Embryonic facial prominence (tissue), 1 donor: ENCODE data around the gene RFX7.

Experiments used
- DNase-seq: peaks from one replicate; pipeline ENCODE4 v3.0.0-alpha.2; 2016; ENCODE audit errors: extremely low spot score

The RFX7 gene

DNA sequence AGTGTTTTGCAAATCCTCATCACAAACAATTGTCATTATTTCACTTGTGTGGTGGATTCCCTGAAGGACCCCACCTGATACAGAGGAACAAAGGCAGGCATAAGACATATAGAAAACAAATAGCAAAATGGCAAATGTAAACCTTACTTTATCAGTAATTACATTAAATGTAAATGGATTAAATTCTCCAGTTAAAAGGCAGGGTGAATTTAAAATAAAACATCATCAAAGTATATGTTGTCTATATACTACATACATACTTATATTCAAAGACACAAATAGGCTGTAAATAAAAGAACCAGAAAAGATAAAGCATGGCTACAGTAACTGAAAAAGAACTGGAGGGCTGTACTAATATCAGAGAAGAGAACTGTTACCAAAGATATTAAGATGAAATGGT, 117.3 kb downstream of the RFX7 start:
- DNase-seq = no peak

DNA sequence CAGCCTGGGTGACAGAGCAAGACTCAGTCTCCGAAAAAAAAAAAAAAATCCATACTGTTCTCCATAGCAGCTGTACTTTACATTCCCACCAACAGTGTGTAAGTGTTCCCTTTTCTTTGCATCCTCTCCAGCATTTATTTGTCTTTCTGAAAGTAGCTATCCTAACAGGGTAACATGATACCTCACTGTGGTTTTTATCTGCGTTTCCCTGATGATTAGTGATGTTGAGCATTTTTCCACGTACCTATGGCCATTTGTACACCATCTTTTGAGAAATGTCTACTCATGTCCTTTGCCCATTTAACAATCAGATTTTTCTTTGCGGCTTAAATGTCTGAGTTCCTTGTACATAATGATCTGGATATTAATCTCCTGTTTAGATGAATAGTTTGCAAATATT, 119.3 kb downstream of the RFX7 start:
- no peak for DNase-seq

DNA sequence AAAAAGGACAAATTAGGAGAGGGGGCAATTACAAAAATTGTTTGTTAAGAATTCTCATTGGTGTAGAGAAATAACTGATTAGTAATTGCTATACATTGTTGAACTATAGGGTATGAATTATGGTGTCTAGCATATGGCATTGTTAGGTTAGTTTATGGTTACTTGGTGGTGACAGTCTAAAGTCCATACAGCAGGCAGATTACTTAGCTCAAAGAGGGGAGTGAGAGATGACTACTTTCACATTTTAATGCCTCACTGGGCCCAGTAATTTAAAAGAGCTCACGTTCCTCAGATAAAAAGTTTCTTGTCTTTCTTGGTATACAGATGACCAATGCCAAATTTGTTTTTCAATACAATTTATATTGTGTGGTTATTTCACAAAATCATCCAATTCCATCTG, 137.8 kb downstream of the RFX7 start:
- DNase-seq = no peak

DNA sequence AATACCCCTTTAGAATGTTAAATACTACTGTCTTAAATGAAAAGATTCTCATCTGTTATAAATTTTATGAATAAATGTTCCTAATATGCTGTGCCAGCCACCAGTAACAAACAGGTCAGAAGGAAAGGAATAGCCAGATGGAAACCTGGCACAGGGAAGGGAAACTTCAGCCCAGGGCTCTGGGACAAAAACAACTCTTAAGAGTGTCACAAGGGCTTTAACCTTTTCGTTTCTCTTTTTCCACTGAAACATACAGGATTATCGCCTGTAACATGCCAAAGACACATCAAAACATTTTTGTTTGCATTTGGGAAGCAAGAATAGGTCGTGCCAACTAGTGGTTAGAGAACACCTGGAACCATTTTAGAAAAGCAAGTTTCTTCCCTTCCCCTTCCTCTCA, 141.2 kb downstream of the RFX7 start:
- DNase-seq = no peak

DNA sequence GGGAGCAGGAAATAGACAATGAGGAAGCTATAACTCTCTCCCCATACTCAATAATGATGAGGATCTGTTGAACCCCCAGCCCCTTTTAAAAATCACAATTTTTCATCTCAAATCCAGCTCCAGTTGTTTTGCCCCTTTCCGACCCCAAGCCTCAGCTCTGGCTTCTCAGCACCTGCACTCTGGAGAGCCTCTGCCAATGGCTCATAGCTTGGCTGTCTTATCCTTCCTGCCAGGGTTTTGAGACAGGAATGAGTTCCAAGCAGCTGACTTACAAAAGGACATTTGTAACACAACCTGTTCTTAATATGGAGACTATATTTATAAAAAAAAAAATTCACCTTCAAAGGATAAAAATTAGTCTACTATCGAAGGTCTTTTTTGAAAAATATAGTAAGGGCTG, 144.4 kb downstream of the RFX7 start:
- no peak for DNase-seq

DNA sequence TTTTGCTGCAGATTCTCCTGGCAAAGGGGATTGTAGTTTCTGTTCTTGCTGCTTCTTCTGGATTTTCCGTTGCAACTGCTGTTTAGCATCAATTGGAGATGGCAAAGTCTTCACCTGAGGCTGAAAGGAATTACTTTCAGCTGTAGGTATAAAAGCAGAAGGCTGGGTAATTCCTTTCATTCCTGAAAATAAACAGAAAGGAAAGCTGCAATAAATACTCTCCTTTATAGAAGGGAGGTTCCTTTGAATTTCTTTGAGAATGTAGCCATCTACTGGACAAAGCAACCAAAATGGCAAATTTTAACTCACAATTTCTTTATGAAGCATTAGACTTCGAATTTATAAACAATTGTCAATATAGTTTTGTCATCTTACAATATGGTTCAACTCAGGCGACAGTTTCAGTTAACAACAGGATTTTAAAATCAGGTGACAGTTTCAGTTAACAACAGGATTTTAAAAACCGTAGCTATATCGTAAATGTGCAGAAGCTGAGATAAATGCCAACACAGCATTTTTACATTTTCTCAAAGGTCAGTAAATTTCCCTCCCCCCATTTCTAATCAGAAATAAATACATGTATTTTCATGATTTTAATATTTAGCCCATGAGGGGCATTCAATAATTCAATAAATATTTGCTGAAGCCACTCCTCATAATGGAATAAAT, 145.3 kb downstream of the RFX7 start:
- no peak for DNase-seq

DNA sequence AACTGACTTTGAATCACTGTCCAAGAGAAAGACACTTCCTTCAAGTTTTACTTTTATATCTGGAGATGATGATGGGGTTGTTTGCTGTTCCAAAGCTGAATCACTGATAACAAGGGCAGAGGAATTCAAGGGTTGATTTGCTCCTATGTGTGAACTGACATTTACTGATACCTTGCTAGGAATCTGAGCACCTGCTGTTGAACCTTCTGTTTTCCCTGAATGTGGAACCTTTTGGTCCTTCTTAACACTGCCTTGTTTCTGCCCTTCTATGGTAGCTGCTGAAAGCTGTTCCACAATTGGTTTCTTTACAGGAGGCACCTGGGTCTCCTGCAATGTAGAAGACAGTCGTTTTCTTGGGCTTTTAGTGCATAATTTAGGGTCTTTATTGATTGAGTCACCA, 148.3 kb downstream of the RFX7 start:
- DNase-seq = no peak

DNA sequence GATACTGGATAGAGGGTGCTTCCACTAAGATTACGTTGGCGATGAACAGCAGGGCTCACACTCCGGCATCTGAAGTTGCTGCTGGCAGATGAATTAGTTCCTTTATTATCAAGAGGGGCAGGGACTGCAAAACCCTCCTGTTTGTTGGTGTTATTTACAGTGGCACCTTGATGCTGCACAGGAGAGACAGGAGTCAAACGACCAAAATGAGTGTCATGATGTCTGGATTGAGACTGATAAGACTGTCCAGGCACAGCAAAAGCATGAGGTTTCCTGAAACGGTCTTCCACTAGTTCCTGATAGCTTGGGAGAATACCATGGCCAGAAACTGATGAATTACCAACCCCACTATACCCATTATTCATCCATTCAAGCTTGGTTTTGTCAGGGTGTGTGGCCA, 149.5 kb downstream of the RFX7 start:
- DNase-seq = no peak

DNA sequence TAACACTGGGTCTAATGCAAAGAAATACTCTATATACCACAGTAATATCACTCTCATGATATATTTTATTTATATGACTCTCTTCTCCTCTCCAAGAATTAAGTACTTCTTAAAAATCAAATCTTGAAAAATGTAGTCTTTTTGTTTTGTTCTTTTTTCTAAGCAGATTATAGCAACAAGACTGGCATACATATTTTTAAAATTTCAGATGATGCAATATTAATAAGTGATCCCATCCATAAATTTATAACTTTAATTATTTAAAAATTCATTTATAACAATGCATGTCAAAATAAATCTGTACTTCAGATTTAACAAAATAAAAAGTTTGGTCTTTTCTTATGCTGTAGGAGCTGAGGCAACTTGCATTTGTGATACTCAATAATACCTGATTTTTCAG, 155.3 kb downstream of the RFX7 start:
- DNase-seq = no peak

DNA sequence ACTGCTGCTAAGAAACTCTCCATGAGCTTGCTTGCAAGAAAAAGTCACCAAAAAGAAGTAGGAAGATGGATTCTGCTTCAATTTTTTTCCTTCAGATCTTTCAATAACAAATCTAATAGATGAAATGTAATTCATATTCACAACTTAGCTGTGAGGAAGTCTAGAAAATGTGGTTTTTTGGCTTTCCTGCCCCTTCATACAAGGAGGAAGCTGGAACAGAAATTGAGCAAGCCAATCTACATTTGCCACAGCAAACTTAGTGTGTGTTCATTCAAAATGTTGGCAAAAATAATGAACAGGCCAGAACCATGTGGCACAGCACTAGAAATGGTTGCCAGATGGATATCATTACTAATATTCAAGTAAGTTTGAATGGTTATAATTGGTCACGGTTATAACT, 157.1 kb downstream of the RFX7 start:
- DNase-seq = no peak

DNA sequence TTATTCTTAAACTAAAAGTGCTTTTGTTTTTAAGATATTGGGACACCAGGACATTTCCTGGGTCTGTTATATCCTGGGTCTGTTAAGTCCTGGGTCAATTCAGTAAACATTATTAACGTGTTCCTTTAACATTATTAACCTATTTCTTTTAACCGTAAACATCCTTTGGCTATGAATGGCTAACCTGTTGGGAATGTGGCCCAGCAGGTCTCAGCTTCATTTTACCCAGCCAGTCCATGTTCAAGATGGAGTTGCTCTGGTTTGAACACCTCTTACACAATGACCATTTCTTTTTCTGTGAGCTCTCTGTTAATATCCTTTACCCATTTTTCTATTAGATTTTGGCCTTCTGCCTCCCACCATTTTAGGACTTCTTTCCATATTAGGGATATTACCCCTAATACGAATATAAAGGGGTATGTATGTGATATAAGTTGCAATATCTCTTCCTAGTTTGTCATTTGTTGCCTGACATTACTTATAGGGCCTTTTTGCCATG, 161.4 kb downstream of the RFX7 start:
- no peak for DNase-seq

DNA sequence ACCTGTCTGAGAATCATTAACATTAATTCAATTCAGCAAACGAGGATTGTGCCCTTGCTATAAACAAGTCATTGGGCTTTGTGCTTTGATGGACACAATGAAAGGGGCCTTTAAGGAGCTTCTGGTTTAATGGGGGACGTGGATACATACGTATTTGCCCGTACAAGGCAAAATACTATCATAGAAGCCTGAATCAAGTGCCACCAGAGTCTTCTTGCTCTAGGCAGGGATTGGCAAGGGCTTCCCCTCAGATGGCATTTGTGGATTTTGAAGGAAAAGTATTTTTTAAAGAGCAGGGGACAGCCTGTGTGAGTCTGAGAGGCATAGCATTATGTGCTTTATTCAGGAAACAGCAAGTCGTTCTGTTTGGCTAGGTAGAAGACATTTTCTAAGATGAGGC, 166.6 kb downstream of the RFX7 start:
- DNase-seq = no peak

DNA sequence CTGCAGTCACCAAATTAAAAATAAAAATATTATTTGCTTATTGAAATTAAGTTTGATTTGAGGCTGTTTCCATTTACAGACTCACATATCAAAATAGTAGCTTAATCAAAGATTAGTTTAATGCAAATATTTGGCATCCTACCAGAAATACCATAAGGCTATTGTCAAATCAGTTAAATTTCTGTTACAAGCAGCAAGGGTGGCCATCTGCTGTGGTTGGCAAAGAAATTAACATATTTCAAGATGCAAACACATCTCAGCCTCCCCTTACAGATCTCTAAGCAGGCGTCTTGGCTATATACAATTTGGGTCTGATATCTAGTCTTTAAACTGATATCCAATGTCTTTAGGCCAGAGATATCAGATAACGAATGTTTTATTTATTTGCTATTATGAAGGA, 167.0 kb downstream of the RFX7 start:
- no peak for DNase-seq

DNA sequence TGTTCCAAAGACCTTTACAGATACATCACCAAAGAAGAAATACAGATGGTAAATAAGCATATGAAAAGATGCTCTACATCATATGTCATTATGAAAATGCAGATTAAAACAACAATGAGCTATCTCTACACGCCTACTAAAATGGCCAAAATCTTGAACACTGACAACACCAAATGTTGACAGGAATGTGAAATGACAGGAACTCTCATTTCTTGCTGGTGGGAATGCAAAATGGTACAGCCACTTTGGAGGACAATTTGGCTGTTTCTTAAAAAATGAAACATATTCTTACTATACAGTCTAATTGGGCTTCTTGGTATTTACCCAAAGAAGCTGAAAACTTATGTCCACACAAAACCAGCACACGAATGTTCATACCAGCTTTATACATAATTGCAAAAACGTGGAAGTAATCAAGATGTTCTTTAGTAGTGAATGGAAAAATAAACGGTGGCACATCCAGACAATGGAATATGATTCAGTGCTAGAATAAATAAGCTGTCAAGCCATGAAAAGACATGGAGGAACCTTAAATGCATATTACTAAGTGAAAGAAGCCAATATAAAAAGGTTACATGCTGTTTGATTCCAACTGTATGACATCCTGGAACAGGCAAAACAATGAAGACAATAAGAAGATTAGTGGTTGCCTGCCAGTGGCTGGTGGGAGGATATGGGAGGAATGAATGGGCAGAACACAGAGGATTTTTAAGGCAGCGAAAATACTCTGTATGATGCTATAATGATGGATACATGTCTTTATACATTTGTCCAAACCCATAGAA, 169.0 kb downstream of the RFX7 start:
- DNase-seq = no peak

DNA sequence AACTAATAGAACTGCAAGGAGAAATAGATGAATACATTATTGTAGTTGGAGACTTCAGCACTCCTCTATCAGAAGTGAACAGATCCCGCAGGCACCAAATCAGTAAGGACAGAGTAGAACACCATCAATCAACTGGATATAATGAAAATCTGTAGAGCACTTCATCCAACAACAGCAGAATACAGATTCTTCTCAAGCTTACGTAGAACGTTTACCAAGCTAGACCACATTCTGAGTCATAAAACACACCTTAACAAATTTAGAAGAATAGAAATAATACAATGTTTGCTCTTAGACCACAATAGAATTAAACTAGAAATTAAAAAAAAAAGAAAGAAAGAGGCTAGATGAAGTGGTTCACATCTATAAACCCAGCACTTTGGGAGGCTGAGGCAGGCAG, 179.5 kb downstream of the RFX7 start:
- DNase-seq = no peak

DNA sequence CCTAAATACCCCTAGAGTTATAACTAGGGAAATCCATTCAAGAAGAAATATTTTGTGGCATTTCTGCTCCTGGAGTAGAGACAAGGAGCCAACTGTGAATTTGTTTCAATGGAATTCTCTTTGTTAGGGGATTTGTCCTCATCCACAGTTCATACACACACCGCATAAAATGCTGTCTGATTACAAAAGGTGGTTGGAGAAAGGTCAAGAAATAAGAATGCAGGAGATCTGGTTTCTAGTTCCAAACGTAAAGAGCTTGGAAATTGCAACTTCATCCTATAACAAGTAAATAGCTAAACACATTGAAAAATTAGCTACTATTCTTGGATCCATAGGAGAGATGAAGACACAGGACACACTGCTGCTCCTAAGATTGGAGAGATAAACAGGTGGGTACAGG, 184.0 kb downstream of the RFX7 start:
- no peak for DNase-seq

DNA sequence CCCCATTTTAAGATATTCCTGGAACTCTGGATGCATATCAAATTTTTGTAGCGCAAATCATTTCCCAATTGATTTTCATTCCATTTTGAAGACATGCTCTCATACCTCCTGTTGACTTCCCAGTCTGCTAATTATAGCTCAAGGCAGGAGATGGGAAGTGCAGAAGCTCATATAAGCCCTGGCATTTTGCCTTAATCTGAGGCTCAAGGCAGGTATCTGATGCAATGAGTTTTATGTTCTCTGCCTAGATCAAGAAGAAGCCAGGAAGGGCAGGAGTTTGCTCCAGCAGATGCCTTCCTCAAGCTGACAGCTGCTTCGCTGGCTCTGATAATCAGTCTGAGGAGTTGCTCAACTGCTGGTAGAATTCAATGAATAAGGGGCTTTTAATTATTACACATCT, 184.7 kb downstream of the RFX7 start:
- no peak for DNase-seq

DNA sequence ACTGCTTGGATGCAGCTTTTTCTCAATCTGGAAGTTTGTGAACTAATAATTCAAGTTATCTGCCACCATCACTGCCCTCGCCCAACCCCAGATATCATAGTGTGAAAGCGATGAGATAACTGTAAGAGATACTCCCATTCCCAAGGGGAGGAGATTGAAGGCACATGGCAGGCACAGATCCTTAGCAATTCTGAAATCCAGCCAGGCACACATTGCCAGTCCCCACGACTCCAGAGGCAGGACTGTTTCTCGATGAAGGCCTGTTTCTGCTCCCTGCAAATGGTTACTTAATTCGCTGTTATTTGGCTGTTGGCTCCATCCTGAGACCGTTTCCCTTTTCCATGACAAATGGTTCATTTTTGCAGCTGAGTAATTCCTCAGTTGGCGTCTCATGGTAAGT, 187.1 kb downstream of the RFX7 start:
- no peak for DNase-seq

DNA sequence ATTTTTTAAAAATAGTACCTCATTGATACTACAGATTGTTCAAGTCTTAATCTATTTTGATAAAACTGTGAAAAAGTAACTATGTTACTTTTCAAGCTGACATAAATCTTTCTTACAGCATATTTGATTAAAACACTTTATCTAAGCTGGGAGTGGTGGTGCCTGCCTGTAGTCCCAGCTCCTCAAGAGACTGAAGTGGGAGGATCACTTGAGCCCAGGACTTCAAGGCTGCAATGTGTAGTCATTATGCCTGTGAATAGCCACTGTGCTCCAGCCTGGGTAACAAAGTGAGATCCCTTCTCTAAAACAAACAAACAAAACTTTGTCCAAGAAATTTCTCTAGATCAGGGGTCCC, 190.7 kb downstream of the RFX7 start:
- no peak for DNase-seq

DNA sequence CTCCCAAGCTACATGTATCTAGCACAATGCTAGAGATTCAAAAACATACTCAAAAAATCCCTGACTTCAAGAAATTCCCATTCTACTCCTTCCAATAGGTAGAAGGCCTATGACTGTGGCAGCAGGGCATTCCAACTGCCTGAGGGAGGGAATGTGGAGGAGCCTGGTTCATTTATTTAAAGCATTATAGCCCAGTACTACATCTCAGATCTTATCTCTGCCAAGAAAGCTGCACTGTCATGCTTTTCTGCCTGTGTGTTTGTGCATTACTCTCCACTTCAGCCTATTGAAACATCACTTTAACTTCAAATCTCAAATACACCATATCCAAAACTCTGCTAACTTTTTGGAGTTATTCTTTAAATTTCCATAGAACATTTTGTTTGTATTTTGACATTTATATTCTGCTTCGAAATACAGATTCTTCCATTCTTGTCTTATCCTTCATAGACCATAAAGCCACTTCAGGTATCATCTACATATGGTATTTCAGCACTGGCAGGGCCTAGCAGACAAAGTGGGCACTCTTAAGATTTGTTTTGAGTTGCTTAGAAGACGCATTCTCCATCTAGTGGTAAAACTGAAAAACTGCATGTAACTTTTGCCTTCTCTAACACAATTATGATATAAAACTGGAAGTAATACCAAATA, 191.2 kb downstream of the RFX7 start:
- peak; percentile 57 for DNase-seq

DNA sequence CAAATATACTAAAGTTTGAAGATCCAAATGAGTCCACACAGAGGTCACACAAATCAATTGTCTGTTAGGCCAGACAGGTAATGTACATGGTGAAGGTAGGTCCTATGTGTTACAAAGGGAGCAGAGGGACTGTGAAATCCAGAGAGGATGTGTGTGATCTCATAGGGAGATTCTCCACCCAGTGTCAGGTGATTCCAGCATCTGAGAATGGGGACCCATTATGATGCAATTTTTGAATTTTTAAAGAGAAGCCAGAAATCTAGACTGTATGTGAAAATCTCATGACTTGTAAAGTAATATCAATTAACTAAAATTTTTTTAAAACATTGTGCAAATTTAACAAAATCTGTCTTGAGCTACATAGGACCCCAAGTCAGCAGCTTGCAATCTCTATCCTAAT, 192.0 kb downstream of the RFX7 start:
- DNase-seq = no peak

DNA sequence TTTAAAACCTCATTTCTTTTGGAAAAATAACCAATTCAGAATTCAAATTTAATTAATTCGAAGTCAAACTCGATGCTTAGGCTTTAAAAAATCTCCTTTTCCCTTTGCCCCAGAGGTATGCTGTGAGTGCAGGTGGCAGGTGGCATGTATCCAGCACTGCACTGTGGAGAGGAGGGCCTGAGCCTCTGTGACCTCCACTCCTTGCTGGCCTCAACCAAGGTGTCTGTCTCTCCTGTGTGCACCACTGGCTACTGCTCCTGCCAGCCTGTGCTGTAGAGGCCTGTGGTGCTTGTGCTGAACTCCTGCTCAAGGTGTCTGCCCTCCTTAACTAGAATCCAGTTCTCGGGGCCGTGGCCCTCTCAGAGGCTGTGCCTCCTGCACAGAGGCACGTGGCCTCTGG, 194.1 kb downstream of the RFX7 start:
- DNase-seq = no peak

DNA sequence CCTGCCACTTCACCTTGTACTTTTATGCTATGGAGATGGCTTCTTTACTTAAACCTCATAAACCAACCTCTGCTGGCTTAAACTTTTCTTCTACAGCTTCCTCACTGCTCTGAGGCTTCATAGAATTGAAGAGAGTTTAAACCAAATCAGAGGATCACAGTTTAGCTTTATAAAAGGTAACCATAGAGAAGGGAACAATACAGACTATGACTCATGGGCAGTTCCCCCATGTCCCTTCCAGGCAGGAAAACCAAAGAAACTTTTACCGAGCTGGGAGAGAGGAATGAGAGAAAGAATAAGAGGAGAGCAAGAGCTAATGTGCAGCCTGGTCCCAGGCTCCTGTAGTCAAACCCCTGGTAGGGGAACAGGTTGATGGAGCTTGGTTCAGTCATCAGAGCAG, 196.3 kb downstream of the RFX7 start:
- DNase-seq = no peak
